Progenitor cell of endocrine pancreas (in vitro differentiated cells): ENCODE data around the gene TFEB. TPM values are rescaled to one million over a fixed set of nuclear protein-coding genes. Genes with fewer than 3 reads are reported as not detected.

Experiments used
- DNase-seq: peaks from one replicate; pipeline ENCODE4 v3.0.0; 2021; ENCODE audit warnings: low spot score; ENCODE audit not compliant: unreplicated experiment
- H3K27ac Mint-ChIP-seq: 2 replicates; pipeline ENCODE4 v1.8.0; 2021; ENCODE audit warnings: mild to moderate bottlenecking, moderate library complexity, mixed read lengths
- H3K27me3 Mint-ChIP-seq: 2 replicates; pipeline ENCODE4 v1.8.0; 2021; ENCODE audit warnings: mixed read lengths
- H3K36me3 Mint-ChIP-seq: 2 replicates; pipeline ENCODE4 v1.8.0; 2022; ENCODE audit warnings: mixed read lengths; ENCODE audit not compliant: insufficient read depth
- H3K4me1 Mint-ChIP-seq: 2 replicates; pipeline ENCODE4 v1.8.0; 2021; ENCODE audit warnings: low read depth, mixed read lengths
- H3K4me3 Mint-ChIP-seq: 2 replicates; pipeline ENCODE4 v1.8.0; 2021; ENCODE audit warnings: low read depth, mild to moderate bottlenecking, moderate library complexity, mixed read lengths
- H3K9me3 Mint-ChIP-seq: 2 replicates; pipeline ENCODE4 v1.8.0; 2021; ENCODE audit warnings: low read depth, mixed read lengths
- total RNA-seq: library from RNA; stranded (reverse); gene quantifications from 2 replicates; pipeline ENCODE4 v1.2.1, GENCODE V29; 2021
- TF ChIP-seq, protein P1 (sequence below): fragments of 200-600 bp; sonication (generic); IDR thresholded peaks from one replicate; pipeline ENCODE4 v1.5.0; 2021; ENCODE audit warnings: antibody characterized with exemption, mild to moderate bottlenecking; ENCODE audit not compliant: unreplicated experiment

TFEB gene
- total RNA-seq, 1 donor from 2014 or later, result 0.48 TPM

DNA sequence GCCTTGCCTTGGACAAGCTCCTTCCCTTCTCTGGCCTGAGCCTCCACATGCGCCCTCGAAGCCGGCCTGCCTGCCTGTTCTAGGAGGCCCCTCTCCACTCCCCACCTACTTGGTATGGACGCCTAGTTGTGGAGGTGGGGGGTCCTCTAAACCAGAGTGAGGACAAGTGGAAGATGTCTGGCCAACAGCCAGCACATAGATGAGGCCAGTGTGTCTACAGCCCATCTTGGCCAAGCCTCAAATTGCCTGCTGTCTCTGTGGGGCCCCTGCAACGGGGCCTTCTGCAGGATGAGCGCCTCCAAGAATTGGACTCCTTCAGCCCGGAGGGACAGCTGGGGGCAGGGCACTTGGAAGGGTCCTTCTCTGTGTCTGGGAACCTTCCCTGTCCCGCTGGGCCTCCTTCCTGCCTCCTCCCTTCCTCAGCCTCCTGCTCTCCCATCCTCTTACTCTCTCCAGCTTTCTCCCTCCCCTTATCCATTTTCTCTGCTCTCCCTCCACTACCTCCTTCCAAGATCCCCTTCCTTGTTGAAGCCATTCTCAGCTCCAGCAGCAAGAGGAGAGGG lies 95.5 kb downstream of the TFEB start:
- peaks cover 25% of the 10 kb centered on the region for H3K27me3 Mint-ChIP-seq
- peak overlapping the region; percentile 47 for H3K27ac Mint-ChIP-seq
- TF ChIP-seq, protein P1, sequence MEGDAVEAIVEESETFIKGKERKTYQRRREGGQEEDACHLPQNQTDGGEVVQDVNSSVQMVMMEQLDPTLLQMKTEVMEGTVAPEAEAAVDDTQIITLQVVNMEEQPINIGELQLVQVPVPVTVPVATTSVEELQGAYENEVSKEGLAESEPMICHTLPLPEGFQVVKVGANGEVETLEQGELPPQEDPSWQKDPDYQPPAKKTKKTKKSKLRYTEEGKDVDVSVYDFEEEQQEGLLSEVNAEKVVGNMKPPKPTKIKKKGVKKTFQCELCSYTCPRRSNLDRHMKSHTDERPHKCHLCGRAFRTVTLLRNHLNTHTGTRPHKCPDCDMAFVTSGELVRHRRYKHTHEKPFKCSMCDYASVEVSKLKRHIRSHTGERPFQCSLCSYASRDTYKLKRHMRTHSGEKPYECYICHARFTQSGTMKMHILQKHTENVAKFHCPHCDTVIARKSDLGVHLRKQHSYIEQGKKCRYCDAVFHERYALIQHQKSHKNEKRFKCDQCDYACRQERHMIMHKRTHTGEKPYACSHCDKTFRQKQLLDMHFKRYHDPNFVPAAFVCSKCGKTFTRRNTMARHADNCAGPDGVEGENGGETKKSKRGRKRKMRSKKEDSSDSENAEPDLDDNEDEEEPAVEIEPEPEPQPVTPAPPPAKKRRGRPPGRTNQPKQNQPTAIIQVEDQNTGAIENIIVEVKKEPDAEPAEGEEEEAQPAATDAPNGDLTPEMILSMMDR, result no peak
- no peak for DNase-seq
- H3K4me1 Mint-ChIP-seq, result peaks cover 24% of the 10 kb centered on the region
- H3K4me3 Mint-ChIP-seq, result peak overlapping the region; percentile 83
- H3K36me3 Mint-ChIP-seq, result peaks cover 6% of the 10 kb centered on the region
- H3K9me3 Mint-ChIP-seq, result no peaks in the 10 kb centered on the region

DNA sequence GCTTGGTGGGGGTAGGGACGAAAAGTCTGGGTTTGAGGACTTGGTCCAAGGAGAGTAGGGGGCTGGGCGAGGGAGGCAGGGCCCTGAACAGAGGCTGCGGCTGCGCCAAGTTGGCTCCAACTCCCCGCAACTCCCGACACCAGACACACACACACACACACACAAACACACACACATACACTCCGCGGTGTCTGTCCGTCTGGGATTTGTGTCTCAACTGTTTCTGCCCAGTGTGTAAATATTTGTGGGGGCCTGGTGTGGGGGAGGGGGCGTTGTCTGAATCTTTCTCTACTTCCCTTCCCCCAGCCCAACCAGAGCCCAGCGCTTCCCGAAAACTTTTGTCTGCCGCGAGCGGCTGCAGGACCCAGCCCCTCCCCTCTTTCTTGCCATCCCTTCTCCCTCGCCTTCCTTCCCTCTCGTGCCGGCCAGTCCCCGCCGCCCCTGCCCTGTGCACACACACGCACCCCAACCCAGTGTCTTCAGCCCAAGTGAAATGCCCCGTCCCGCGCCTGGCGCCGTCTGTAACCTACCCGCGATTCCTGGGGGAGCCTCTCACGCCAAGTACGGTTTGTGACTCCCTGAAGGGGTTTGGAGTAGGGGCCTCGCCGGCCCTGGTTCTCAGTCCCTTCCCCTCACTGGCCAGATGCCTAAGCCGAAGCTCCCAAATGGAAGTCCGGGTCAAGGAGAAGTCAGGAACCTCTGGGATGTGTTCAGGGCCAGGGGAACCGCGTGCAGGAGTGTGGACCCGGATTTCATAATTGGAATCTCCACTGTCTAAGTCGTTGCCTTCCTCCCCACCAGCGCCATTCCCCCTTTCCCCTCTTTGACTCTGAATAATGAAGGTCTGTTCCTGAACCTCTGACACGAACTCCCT lies 96.2 kb downstream of the TFEB start:
- Mint-ChIP-seq H3K9me3 (no peaks in the 10 kb centered on the region), H3K27ac (peak overlapping the region; percentile 47), H3K36me3 (peaks cover 6% of the 10 kb centered on the region), H3K4me3 (peak overlapping the region; percentile 83), H3K4me1 (peaks cover 19% of the 10 kb centered on the region), H3K27me3 (peaks cover 32% of the 10 kb centered on the region)
- TF ChIP-seq, protein P1, result no peak
- DNase-seq, result no peak

DNA sequence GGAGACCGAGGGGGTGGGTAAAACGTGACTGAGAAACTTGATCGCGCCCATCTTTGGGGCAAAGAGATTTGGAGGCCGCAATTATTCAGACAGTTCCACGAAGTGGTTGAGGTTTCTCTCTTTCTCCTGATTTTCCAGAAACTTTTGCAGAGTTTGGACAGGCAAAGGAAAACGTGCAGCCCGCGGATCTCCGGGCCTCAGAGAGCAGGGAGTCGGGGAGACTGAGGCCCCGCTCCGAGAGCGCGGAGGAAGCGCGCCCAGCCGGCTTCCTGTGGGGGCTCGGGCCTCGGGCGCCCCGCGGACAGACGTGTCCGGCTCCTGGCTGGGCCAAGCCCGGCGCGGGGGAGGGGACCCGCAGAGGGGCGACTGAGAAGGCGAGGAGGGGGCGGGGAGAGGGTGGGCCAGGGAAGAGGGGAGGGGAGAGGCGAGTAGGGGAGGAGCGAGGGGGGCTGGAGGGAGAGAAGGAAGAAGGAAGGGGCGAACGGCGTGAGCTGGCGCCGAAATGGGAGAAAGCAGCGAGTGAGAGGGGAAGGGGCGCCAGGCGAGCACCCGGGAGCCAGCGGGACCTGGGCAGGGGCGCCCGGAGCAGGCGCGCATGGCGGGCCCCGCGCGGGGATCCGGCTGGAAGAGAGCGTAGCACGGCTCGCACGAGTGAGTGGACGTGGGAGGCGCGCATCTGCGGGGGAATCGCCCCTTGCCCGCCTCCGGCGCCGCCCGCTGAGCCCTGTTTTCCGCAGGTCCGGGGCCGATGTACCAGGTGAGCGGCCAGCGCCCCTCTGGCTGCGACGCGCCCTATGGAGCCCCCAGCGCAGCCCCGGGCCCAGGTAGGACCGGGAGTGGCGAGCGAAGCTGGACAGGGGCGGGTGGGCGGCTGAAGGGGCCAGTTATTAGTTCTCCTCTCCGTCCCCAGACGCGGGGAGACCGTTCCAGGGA lies 97.1 kb downstream of the TFEB start, which contains the start of gene MDFI:
MDFI (plus strand) TSS at position 467 of the 933 bp plus-strand sequence; CDS start at position 749, 282 bp downstream.
- Mint-ChIP-seq H3K9me3 (no peaks in the 10 kb centered on the region), H3K4me1 (peaks cover 18% of the 10 kb centered on the region), H3K27me3 (peaks cover 36% of the 10 kb centered on the region), H3K36me3 (peaks cover 6% of the 10 kb centered on the region), H3K27ac (peak within 1 kb of the TSS; percentile 91), H3K4me3 (peak within 1 kb of the TSS; percentile 83)
- DNase-seq, result peak; percentile 26
- TF ChIP-seq, protein P1, result no peak

DNA sequence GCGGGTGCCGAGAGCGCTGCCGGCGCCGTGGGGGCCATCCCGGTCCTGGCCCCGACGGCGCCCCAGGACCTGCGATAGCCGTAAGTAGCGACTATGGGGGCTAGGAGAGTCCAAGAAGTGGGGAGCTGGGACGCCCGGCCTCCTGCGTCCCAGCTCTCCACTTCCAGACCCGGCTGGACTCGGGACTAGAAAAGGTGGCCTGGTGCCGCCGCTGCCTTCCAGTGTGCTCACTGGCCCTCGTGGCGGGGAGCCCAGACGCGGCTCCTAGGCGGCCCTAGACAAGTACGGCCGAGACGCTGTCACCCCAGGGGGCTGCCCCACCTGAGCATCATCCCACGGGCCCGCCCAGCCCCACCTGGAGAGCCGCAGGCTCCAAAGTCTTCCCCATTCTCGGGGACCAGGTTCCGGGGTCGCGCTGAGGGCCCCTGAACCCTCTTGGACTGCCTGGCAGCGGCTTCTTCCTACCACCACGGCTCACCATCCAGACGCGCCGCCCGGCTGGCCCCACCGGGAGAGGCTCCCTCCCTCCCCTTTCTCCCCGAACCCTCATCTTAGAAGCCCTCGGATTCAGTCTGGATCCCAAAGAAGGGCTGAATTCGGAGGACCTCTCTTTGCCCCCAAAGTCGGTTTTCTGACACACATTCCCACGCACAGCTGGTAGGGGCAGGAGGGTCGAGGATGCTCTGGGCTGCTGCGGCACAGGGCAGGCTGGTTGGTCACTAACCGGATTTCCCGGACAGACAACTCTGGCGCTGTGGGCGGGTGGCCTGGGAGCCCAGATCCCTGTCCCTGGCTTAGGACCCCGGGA lies 98.0 kb downstream of the TFEB start:
- Mint-ChIP-seq H3K4me1 (peaks cover 15% of the 10 kb centered on the region), H3K36me3 (peaks cover 3% of the 10 kb centered on the region), H3K27me3 (peaks cover 45% of the 10 kb centered on the region), H3K9me3 (no peaks in the 10 kb centered on the region), H3K27ac (peak overlapping the region; percentile 91), H3K4me3 (peak overlapping the region; percentile 80)
- TF ChIP-seq, protein P1, result no peak
- DNase-seq, result no peak
